H4 (cell line): ENCODE results near the gene RNF212. TPM values are rescaled to one million over a fixed set of nuclear protein-coding genes. Genes with fewer than 3 reads are reported as not detected.

Source experiments
- DNase-seq: peaks from one replicate; pipeline ENCODE4 v3.0.0-alpha.2; 2015; ENCODE audit warnings: low spot score
- total RNA-seq: library from RNA; depleted of rRNA; stranded (reverse); fragments of >200 nt; shearing (Covaris generic); gene quantifications from 2 replicates; pipeline ENCODE4 v1.2.3, GENCODE V29; 2014

Gene RNF212
- total RNA-seq, 1 experiment from 2014 or later, result not detected

DNA sequence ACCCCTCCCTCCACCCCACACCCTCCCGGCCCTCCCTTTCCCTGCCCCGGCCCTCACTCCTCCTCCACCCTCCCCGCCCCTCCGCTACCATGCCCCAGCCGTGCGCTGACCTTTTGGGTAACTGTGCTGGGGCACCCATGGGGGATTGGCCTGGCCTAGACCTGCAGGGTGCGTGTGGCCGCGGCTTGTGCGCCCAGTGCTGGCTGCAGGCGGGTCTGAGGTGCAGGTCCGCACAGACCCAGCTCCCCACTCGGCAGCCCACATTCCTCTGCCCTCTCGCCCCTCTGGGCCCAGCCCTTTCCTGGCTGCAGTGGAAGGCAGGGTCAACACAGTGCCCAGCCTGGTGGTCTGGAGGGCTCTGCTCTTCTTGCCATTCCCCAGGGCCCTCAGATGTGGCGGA, 77.3 kb downstream of the RNF212 start:
- DNase-seq, result no peak

DNA sequence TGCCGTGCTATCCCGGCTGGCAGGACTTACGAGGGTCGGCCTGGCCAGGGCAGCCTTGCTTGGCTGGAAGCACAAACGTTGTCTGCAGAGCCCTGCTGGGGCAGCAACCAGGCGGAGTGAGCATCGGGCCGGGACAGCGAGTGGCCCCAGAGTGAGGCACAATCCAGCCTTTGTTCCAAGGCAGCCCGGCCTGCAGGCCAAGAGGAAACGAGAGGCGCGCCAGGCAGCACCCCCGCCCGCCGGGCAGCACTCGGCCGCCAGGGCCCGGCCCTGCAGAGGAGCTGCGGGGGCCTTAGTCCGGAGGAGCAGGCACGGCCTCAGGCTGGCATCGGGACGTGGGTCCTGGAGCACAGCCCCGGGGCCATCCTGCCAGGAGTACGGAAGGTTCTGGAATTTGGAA, 77.9 kb downstream of the RNF212 start:
- DNase-seq, result no peak

- DNase-seq, result no peak
Measured at GRCh38 chr4:1033840-1034551, 79.4 kb downstream of the RNF212 start.

- DNase-seq, result no peak
Measured at GRCh38 chr4:1032861-1033260, 80.5 kb downstream of the RNF212 start.

DNA sequence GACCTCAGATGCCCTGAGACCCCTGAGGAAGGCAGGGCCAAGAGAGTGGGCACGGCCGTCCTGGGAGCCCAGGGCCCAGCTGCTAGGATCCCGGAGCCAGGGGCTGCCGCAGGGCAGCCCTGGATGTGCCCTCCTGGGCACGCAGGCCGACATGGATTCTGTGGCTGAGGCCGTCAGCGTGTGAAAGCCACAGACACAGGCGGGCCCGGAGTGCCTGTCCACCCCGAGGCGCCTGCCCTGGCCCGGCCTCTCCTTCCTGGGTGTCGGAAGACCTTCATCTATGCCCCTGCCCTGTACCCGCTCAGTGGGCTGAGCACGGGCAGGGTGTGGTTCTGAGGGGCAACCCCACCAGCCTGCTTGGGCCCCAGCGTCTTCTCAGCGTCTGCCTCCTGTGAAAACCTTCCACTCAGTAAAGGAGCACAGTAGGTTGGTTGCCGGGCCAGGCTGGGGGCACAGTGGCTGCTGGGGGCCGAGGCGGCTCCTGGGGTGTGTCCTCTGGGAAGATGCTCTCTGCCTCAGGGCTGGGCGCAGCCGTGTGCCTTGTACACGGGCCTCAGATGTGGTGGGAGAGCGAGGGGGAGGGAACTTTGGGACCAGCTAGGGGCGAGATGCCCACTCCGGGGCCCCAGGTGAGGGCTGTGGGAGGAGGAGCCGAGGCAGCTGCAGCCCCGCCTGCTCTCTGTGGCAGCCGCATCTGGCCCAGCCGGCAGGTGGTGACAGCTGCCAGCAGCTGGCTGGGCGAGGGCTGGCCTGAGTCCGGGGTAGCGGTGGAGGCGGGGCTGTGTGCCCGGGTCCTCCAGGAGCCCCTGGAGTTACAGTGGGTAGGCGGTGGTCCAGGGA, 81.2 kb downstream of the RNF212 start:
- DNase-seq, result no peak

DNA sequence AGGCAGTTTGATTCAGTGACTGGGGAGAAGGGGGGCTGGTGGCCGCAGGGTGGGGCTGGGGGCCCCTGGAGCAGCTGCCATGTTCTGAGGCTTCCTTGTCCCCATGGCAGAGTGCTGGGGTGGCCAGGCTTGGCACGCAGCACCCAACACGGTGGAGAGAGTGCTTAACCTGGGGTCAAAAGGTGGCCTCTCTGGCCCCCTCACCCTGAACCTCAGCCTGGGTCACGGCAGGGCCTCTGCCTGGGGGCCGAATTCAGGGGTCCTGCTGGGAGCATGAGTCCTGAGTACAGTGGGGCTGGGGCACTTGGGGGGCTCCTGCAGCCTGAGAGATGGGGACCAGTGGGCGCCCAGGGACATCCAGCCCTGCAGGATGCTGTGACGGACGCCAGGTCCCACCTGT, 82.0 kb downstream of the RNF212 start:
- no peak for DNase-seq

DNA sequence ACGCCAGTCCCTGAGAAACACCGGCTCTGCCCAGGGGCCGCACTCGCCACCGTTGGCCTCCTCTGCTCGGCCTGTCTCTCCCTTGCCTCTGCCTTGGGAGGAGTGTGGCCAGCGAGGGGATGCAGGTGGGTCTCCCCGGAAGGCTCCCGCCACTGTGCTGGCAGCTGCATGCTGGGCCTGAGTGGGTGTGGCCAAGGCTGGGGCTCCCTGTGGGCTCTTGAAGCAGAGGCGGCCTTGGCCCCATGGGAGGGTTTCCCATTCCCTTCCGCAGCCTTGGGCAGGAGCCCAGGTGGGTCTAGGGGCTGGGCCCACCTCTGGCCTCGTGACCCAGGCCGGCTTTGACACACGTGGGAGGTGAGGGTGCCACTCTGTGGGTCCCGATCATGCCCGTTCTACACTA, 82.8 kb downstream of the RNF212 start:
- DNase-seq, result no peak

- no peak for DNase-seq
Measured at GRCh38 chr4:1030031-1030430, 83.3 kb downstream of the RNF212 start.

DNA sequence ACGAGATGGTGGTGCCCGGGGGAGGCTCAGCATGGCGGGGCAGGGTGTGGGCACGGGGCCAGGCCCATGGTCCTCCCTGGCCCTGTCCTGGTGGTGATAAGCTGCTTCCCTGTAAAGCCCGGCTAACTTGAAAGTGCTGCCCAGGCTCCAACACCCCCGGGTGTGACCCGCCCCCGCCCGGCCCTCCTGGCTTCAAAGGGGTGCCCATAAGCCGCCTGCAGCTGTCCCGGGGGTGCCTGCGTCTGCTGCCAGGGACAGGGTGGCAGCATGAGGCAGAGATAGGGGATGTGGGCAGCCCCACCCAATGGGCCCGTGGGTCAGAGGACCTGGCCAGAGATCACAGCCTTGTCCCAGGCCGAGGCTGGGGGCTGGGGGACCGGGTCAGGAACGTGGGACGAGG, 83.8 kb downstream of the RNF212 start:
- DNase-seq, result no peak

DNA sequence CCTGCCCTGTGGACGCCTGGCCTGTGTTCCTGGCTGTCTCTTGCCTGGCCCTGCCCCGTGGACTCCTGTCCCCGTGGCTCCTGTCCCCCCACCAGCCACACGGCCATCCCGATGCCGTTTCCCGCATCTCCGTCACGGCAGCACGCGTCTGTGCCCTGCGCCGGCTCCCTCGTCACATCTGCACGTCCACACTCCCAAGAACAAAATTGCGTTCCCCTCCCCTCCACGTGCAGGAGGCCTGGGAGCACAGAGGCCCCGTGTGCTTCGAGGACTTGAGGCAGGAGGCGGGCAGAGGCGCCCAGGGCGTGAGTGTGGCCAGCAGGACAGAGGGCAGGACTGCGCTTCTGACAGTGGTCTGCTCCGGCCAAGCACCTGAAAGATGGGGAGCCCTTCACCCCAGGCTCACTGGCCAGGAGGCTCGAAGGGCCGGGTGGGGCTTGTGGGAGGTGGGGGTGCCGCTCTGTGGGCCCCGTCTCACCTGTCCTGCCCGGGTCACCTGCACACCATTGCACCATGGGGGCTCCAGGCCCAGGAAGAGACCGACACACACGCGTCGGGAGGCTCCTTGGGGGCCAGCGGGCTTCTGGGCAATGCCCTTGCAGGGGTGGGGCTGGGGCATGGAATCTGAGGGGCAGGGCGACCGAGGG, 84.7 kb downstream of the RNF212 start:
- no peak for DNase-seq

DNA sequence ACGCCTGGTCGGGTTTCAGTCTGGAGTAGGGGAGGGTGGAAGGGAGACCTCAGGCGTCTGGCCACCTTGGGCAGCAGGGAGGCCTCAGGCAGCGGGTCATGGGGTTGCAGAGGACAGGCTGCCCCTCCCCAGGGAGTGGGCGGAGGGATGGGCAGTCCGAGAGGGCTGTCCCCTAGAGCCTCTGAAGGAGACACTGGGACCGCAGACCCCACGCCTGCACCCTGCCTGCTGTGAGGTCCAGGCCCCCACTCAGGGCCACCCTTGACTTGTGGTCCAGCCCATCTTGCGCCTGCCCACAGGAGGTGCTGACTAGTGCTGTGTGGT, 85.5 kb downstream of the RNF212 start:
- no peak for DNase-seq

DNA sequence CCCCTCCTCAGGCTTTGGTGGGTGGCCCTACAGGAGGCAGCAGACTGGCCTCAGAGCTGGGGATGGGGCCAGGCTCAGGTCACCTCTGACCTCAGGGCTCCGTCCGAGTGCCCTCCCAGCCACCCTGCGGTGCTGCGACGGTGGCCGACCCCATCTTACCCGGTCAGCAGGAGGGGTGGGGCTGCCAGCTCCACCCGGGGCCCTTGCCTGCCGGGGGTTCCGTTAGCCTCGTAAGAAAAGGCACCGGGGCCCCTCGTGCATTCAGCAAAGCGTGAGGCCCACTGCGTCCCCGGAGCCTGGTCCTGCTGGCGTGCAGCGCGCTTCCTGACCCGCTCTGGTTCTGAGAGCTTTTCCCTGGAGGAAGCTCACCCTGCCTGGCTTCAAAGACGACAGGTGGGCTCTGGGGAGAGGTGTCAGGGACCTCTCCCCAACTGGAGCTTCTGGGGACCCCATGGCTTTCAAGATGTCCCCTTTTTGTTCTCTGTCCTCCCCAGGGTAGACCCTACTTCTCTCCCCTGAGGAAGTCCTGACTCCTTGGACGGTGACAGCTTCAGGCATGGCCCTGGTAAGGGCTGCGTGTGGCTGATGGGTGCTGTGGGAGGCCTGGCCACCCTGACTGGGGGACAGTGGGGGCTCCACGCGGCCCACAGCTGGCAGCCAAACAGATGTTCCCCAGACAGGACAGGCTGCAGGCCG, 86.0 kb downstream of the RNF212 start:
- no peak for DNase-seq

DNA sequence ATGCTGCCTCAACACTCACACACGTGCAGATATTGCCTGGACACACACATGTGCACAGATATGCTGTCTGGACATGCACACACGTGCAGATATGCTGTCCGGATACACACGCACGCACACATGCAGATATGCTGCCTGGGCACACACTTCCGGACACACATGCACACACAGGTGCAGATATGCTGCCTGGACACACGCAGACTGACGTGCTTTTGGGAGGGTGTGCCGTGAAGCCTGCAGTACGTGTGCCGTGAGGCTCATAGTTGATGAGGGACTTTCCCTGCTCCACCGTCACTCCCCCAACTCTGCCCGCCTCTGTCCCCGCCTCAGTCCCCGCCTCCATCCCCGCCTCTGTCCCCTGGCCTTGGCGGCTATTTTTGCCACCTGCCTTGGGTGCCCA, 87.2 kb downstream of the RNF212 start:
- DNase-seq, result no peak

GRCh38 chr4:1024882-1025545, 88.3 kb downstream of the RNF212 start:
- DNase-seq, result no peak

- DNase-seq, result no peak
Measured at GRCh38 chr4:1023895-1024740, 89.2 kb downstream of the RNF212 start.

- no peak for DNase-seq
Measured at GRCh38 chr4:1023075-1023640, 90.2 kb downstream of the RNF212 start.

GRCh38 chr4:1022739-1023066, 90.7 kb downstream of the RNF212 start:
- no peak for DNase-seq

DNA sequence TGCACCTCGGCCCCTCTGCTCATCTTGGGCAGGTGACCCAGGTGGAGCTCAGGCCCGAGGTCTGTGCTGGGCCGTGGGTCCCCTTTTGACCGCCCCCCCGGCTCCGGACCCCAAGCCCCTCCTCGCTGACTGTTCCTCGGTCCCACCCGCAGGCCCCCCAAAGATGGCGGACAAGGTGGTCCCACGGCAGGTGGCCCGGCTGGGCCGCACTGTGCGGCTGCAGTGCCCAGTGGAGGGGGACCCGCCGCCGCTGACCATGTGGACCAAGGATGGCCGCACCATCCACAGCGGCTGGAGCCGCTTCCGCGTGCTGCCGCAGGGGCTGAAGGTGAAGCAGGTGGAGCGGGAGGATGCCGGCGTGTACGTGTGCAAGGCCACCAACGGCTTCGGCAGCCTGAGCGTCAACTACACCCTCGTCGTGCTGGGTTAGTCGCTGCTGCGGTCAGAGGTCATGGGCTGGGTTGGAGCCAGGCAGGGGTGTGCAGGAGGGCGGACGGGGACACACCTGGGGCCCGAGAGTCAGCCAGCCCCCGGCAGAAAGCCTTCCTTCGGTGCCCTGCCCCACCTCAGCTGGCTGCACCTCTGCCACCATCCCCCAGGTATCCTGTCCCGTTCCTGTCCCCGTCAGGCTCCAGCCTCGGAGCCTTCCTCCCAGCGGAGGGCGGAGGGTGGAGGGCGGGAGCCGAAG, 91.2 kb downstream of the RNF212 start:
- DNase-seq, result no peak
